ENCODE results near the gene LILRB3.
"Not testable (repeated sequence)": the region's sequence is repeated elsewhere in the genome, so short reads cannot be mapped to it uniquely, and the experiment has no call there.

Gene LILRB3

GRCh38 chr19:54222474-54223276 lies at the start of gene LILRB3:
LILRB3 (minus strand) TSS chr19:54223007; CDS start chr19:54222976, 31 bp downstream.
- in situ Hi-C loops (cut with MboI; ENCODE audit: low sequenced_read_pairs): not testable (repeated sequence)

DNA sequence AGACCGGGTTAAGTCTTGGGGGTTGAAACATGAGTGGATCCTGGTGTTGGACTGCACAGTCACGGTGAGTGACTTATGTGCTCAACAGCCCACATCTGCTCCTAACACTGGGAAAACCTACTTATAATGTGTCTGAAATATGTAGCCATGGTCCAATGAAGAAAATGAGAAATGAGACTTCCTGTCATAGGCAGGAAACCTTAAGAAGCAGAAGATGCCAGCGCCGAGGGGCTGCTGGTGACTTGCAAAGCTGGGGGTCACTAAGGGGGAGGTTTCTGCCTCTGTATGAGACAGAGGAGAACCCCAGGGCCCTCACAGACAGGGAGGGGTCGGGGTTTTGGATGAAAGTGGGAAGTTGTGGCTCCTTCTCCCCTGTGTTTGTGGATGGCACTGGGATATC lies 49.4 kb upstream of the LILRB3 start:
- in situ Hi-C loops (cut with MboI; ENCODE audit: low sequenced_read_pairs): not testable (repeated sequence)

DNA sequence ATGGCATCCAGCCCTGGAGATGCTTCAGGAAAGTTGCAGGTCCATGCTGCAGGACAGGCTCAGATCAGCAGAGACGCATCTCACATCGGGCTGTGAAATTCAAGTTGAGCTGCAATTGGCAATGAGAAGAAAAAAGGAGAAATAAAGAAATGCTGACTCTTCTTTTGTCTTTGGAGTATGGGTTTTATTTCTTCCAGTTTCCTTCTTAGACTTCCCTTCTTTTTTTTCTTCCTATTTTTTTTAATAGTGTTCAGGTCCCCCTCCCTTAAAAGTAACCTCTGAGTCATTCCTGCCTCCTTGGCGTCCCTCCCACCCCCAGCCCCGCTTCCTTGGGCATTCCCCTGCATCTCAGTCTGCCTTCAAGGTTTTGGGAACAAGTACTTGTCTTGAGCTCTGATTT lies 48.8 kb upstream of the LILRB3 start:
- in situ Hi-C loops (cut with MboI; ENCODE audit: low sequenced_read_pairs): not testable (repeated sequence)

DNA sequence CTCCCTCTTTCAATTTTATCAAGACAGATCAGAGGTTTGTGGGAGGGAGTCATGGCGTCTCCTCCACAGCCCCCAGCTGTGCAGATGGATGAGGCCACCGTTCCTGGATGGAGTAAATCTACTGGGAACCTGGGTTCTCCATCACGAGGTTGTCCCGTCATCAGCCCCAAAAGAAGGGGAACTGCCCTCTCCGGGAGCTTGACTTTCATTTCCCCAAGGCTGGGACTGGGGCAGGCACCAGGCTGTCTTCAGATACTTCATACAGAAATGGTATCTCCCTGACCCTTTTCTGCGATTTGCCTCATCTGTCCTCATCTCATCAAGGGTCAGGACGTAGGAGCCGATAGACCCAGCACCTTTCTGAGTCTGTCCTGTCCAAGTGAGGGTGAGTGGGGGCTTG lies 48.3 kb upstream of the LILRB3 start:
- in situ Hi-C loops (cut with MboI; ENCODE audit: low sequenced_read_pairs): no loop called here

DNA sequence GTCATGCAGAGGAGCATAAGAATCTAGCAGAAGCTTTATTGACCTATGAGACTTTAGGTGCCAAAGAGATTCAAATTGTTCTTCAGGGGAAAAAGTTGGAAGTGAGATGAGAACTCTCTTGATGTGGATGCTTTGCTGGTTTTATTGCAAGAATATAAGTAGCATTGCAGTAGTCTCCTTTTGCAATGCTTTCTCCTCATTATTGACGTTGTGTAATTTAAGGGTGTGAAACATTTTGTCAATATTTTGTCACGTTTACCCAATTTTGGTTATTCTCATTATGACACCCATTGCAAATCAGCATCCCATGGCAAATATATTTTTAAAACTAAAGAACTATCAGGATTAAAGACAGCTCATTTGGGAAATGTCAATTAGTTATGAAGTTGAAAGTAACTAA lies 46.1 kb upstream of the LILRB3 start:
- in situ Hi-C loops (cut with MboI; ENCODE audit: low sequenced_read_pairs): no loop called here

GRCh38 chr19:54266133-54266532 lies 43.3 kb upstream of the LILRB3 start:
- in situ Hi-C loops (cut with MboI; ENCODE audit: low sequenced_read_pairs): no loop called here

GRCh38 chr19:54262470-54262869 lies 39.7 kb upstream of the LILRB3 start:
- in situ Hi-C loops (cut with MboI; ENCODE audit: low sequenced_read_pairs): no loop called here

- in situ Hi-C loops (cut with MboI; ENCODE audit: low sequenced_read_pairs): no loop called here
Measured at GRCh38 chr19:54262066-54262465, 39.3 kb upstream of the LILRB3 start.

DNA sequence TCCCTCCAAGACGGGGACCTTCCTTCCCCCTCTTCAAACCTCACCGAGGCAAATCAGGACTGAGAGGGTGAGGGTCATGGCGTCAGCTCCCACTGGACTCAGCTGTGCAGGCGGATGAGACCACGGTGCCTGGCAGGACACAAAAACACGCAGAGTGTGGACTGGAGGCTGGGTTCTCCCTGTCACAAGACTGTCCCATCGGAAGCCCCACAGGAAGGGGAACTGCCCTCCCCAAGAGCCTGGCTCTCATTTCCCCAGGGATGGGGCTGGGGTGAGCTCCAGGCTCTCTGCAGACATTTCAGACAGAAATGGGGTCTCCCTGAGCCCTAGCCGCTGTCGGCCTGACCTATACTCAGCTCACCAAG lies 34.3 kb upstream of the LILRB3 start, which contains the start of gene LILRB5:
LILRB5 (minus strand) TSS at position 158 of the 365 bp plus-strand sequence; CDS start at position 78, 80 bp downstream.
- in situ Hi-C loops (cut with MboI; ENCODE audit: low sequenced_read_pairs): no loop called here

DNA sequence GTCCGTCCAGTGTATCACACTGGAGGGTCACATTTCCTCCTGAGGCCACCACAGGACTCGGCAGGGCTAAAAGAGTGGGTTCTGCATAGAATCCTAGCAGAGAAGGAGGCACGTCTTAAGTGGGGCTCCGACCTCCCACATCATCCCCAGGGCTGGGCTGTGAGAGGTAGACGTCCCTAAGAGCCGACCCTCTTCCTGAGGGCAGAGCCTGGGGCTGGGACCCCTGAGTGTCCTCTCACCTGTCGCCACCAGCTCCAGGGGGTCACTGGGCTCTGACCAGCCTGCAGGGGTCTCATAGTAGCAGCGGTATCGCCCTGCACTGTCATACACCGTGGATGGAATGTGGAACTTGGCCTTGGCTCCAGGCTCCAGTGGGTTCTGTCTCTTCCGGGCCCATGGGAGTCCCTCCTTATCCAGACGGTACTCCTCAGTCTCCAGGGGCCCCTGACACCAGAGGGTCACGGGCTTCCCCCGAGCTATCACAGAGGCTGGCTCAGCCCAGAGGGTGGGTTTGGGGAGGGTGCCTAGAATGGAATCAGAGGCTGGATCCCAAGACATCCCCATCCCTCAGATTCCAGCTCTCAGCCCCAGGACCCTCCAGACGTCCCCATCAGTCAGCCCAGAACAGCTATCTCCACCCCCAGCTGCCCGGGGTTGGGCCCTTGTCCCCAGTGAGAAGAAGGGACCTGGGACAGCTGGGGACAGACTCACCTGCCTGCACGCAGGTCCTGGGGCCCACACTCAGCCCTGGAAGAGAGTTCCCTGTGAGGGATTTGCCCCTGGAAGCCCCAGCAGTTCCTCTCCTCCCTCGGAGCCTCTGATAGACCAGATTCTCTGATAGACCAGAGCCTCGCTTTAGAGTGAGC lies 33.7 kb upstream of the LILRB3 start:
- in situ Hi-C loops (cut with MboI; ENCODE audit: low sequenced_read_pairs): no loop called here

DNA sequence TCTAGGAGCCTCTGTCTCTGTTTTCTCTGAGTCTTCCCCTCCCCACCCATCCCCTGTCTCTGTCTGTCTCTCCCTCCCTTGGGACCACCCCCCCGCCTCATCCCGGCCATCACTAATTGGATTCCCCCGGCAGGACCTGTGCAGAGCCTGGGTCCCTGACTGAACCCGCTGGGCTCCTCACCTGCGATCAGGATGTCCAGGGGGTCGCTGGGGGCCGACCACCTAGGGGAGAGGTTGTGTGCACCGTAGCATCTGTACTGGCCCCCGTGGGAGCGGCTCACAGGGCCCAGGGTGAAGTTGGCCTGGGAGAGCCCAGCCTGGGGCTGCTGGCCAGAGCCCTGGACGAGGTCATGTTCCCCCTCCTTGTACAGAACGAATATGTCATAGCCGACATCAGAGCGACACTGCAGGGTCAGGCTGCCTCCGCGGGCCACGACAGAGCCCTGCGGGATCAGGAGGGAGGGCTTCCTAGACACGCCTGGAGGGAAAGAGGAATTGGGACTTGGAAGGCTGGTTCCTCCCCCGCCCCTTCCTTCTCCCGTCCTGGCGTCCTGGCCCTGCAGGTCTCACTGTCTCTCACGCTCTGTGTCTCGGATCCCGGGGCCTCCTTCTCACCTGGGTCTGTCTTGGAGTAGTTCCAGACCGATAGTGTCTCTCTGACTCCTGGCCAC lies 32.4 kb upstream of the LILRB3 start:
- in situ Hi-C loops (cut with MboI; ENCODE audit: low sequenced_read_pairs): no loop called here

GRCh38 chr19:54254195-54254906 lies 31.5 kb upstream of the LILRB3 start:
- in situ Hi-C loops (cut with MboI; ENCODE audit: low sequenced_read_pairs): no loop called here

DNA sequence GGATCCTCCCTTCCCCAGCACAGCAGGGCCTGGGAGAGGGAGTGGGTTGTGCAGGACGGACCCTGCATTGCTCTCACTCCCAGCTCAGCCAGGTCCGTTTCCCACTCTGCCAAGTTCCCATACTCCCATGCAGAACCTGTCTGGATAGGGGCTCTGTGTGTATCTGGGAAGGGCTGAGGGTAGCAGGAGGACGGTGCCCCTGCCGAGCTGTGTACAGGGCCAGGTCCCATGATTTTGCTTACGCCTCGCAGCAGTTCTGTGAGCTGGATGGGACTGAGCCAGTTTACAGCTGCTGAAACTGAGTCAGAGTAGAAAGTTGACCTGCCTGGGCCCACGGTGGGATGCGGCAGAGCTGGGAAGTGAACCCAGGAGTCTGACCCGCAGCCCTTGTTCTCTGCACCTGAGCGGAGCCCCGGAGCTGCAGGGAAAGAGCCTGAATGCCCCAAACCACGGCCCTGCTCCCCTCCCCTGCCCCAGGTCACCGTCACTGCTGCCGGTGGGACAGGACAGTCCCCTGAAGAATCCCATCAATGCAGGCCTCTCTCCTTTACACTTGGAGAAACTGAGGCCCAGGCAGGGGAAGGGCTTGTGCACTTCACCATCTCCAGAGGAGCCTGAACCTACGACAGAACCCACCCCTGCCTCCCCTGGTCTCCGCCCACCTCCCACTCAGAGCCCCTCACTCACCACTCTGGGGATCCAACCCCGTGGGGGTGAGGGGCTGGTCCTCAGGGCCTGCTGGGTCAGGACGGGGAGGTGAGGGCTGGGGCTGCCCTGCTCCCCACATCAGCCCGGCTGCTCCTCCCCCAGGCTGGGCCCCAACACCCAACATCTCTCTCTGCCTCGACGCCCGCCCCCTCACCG lies 30.8 kb upstream of the LILRB3 start:
- in situ Hi-C loops (cut with MboI; ENCODE audit: low sequenced_read_pairs): no loop called here

DNA sequence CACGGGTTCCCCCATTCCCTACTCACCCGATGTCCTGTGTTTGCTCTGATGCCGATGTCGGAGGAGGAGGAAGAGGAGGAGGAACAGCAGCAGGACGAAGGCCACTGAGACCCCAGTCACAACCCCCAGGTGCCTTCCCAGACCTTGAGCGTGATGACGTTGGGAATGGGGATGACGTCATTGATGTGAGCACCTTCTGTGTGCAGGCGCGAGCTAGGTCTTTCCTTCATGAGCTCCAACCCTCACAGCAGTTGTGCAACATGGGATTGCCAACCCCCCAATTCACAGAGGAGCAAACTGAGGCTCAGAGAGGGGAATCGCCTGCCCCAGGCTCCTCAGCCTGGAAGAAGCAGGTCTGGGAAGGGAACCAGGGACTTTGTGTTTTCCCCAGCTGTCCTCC lies 30.0 kb upstream of the LILRB3 start:
- in situ Hi-C loops (cut with MboI; ENCODE audit: low sequenced_read_pairs): no loop called here

DNA sequence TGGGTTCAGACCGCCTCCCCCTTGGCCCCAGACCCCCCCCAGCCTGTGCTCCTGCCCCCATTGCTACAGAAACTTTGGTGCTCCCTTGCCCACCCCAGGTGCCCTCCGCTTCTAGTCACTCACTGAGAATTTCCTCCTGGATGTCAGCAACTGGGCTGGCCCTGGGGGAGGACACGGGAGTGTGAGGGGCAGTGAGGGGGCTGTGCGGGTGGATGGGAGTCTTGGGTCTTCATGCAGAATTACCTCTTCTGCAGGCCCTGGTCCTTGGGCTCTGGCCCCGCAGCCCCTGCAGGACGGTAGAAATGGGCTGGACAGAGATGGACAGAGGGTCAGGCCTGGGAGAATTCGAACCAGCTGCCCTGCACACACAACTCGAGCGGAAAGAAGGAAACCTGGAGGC lies 29.4 kb upstream of the LILRB3 start:
- in situ Hi-C loops (cut with MboI; ENCODE audit: low sequenced_read_pairs): no loop called here

DNA sequence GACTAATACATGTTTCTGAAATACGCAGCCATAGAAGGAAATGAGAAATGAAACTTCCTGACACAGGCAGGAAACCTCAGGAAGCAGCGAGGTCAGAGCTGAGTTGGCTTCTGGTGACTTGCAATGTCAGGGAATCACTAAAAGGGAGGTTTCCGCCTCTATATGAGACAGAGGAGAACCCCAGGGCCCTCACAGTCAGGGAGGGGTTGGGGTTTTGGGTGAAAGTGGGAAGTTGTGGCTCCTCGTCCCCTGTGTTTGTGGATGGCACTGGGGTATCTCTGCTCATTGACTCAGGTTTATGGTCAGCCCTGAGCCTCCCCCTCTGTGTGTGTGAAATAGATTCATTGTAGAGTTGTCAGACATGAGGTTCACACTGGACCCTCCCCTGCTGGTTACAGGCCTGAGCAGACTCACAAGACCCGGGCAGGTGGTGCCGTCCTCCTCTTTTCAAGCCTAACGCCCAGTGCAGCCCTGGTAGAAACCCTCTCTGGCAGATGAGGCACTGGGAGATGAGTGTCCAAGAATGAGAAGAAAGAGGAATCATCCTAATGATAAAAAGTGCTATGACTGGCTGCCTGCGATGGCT lies 25.3 kb upstream of the LILRB3 start:
- in situ Hi-C loops (cut with MboI; ENCODE audit: low sequenced_read_pairs): no loop called here

- in situ Hi-C loops (cut with MboI; ENCODE audit: low sequenced_read_pairs): no loop called here
Measured at GRCh38 chr19:54247106-54247930, 24.5 kb upstream of the LILRB3 start.

DNA sequence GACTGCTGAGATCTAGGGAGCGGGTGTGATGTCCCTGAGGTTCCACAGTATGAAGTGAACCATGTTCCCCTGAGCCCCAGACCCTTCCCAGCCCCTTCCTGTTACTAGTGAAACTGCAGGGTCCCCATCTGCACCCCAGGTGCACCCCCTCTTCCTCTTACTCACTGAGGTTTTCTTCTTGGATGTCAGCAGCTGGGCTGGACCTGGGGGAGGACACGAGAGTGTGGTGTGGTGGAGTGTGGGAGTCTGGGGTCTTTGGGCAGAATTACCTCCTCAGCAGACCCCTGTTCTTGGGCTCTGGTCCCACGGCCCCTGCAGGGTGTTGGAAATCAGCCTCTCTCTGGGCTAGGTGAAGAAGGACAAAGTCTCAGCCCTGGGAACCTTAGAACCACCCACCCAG lies 23.1 kb upstream of the LILRB3 start:
- in situ Hi-C loops (cut with MboI; ENCODE audit: low sequenced_read_pairs): no loop called here

DNA sequence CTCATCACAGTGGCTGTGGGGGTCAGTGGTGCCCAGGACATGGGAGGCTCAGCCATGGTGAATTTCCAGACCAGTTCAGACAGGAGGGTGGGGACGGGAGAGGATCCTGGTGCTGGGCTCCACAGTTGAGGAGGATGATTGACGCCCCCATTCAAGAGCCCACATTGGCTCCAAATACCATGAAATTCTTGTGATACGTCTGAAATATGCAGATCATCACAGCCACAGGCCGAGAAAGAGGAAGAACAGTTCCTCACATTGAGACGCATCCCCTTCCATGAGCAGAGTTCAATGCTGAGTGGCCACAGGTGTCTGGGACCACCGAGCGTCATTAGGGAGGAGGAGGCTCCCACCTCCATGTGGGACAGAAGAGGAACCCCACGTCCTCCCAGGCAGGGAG lies 21.0 kb upstream of the LILRB3 start:
- in situ Hi-C loops (cut with MboI; ENCODE audit: low sequenced_read_pairs): not testable (repeated sequence)
